K562 (cell line): ENCODE results near the gene ZNF738. TPM values are rescaled to one million over a fixed set of nuclear protein-coding genes. Genes with fewer than 3 reads are reported as not detected.

Experiments used
- ATAC-seq: fragments of 200-7000 bp; cut with Tn5 transposase; 3 replicates; pipeline ENCODE4 v1.9.1; 2020; ENCODE audit warnings: moderate library complexity
- BruUV-seq: library from RNA; stranded (reverse); fragments of 400-500 nt; replicated peaks from 2 replicates; lab custom pipeline; 2021; lab: Mats Ljungman, UMichigan
- CTCF ChIA-PET: fragments of 300-600 bp; formaldehyde crosslinking; extraction: SDS; loops from one replicate; lab custom pipeline; 2021; ENCODE audit warnings: low intra/inter-chr PET ratio; lab: Yijun Ruan, JAX
- POLR2A ChIA-PET: fragments of 300-600, 350-650 bp; sonication (Branson Sonifier 250); formaldehyde crosslinking; extraction: SDS; loops from one replicate; lab custom pipeline; 2021; ENCODE audit warnings: antibody characterized with exemption, inconsistent platforms; lab: Yijun Ruan, JAX
- DNase-seq, 4 experiments: peaks; one replicate each; pipeline versions ENCODE4 v3.0.0 to v3.0.0-alpha.2; 2011 to 2018; ENCODE audit warnings: low spot score in 3 of 4, mixed read lengths in 3 of 4; ENCODE audit errors: extremely low read depth in 1 of 4
- FAIRE-seq: peaks from 2 replicates; lab custom pipeline; 2011; peaks lifted over from hg19 to GRCh38; lab: Jason Lieb, UNC
- H2AFZ ChIP-seq: 2 replicates; pipeline ENCODE4 v1.6.0; 2011; ENCODE audit warnings: low read depth, low read length, control low read depth, inconsistent platforms
- H3K27ac ChIP-seq: fragments of 200-600 bp; 3 replicates; pipeline ENCODE4 v1.8.0; 2011; ENCODE audit warnings: low read depth, mild to moderate bottlenecking, control low read depth, inconsistent platforms, low read length, moderate library complexity, mixed read lengths; ENCODE audit errors: extremely low read depth
- H3K27me3 ChIP-seq, 2 experiments: fragments of 300-600 bp in 1 of 2; 2 replicates in 1 of 2; 3 replicates in 1 of 2; pipeline versions ENCODE4 v1.6.0 to v1.8.0; 2011; ENCODE audit warnings: inconsistent platforms in 2 of 2, low read length in 2 of 2, mild to moderate bottlenecking in 1 of 2, mixed read lengths in 1 of 2, moderate library complexity in 1 of 2; ENCODE audit not compliant: control insufficient read depth in 2 of 2, insufficient read depth in 2 of 2
- H3K36me3 ChIP-seq: fragments of 300-600 bp; 3 replicates; pipeline ENCODE4 v1.8.0; 2011; ENCODE audit warnings: mild to moderate bottlenecking, low read length, inconsistent platforms; ENCODE audit not compliant: control insufficient read depth, insufficient read depth
- H3K4me1 ChIP-seq, 2 experiments: fragments of 200-600 bp in 1 of 2; replicated peaks in 1 of 2; 2 replicates in 1 of 2; 3 replicates in 1 of 2; pipeline versions ENCODE4 v1.5.1 to v1.8.0; 2011; ENCODE audit warnings: inconsistent platforms in 2 of 2, low read length in 2 of 2, mild to moderate bottlenecking in 1 of 2, mixed read lengths in 1 of 2, moderate library complexity in 1 of 2; ENCODE audit not compliant: control insufficient read depth in 2 of 2, insufficient read depth in 2 of 2
- H3K4me2 ChIP-seq: 2 replicates; pipeline ENCODE4 v1.6.1; 2011; ENCODE audit warnings: low read length, control low read depth, inconsistent platforms, mixed read lengths; ENCODE audit not compliant: insufficient read depth
- H3K4me3 ChIP-seq: fragments of 200-600 bp; sonication (generic), shearing (Covaris generic); 2 replicates; pipeline ENCODE4 v1.5.1; 2016; ENCODE audit warnings: control low read depth, inconsistent platforms
- H3K79me2 ChIP-seq: fragments of 200-600 bp; 3 replicates; pipeline ENCODE4 v1.8.0; 2011; ENCODE audit warnings: low read length, inconsistent platforms; ENCODE audit not compliant: control insufficient read depth, insufficient read depth
- H3K9ac ChIP-seq, 2 experiments: 2 replicates each; pipeline versions ENCODE4 v1.6.0 to v1.6.1; 2011; ENCODE audit warnings: low read depth in 2 of 2, low read length in 2 of 2, control low read depth in 1 of 2, inconsistent platforms in 1 of 2, mild to moderate bottlenecking in 1 of 2, mixed read lengths in 1 of 2; ENCODE audit not compliant: insufficient read depth in 1 of 2
- H3K9me1 ChIP-seq: one replicate; pipeline ENCODE4 v1.6.0; 2011; ENCODE audit warnings: inconsistent platforms, mild to moderate bottlenecking, low read length, moderate library complexity; ENCODE audit not compliant: control insufficient read depth, insufficient read depth
- H3K9me3 ChIP-seq: replicated peaks from 2 replicates; pipeline ENCODE4 v1.5.1; 2011; ENCODE audit warnings: low read depth, low read length, inconsistent platforms; ENCODE audit not compliant: control insufficient read depth, insufficient read depth
- H4K20me1 ChIP-seq: replicated peaks from 2 replicates; pipeline ENCODE4 v1.6.1; 2011; ENCODE audit warnings: low read length, inconsistent platforms, mixed read lengths; ENCODE audit not compliant: control insufficient read depth, insufficient read depth
- ARID1B ChIP-seq: fragments of 450-650 bp; IDR thresholded peaks from 2 replicates; pipeline ENCODE4 v1.6.1; 2016; ENCODE audit warnings: antibody characterized with exemption, mild to moderate bottlenecking, inconsistent platforms
- CBFA2T2 ChIP-seq: fragments of 450-650 bp; conservative IDR thresholded peaks from 2 replicates; pipeline ENCODE4 v1.6.1; 2017; ENCODE audit warnings: mild to moderate bottlenecking
- CBFA2T3 ChIP-seq: fragments of 450-650 bp; IDR thresholded peaks from 2 replicates; pipeline ENCODE4 v1.6.1; 2017
- DPF2 ChIP-seq: fragments of 450-650 bp; IDR thresholded peaks from 2 replicates; pipeline ENCODE4 v1.6.1; 2016
- LEF1 ChIP-seq: fragments of 450-650 bp; IDR thresholded peaks from 2 replicates; pipeline ENCODE4 v1.6.1; 2016; ENCODE audit warnings: mild to moderate bottlenecking
- NCOR1 ChIP-seq: fragments of 450-650 bp; IDR thresholded peaks from 2 replicates; pipeline ENCODE4 v1.6.1; 2016; ENCODE audit warnings: mild to moderate bottlenecking, moderate library complexity
- SOX6 ChIP-seq: fragments of 450-650 bp; IDR thresholded peaks from 2 replicates; pipeline ENCODE4 v1.6.1; 2014; ENCODE audit warnings: mild to moderate bottlenecking
- TAL1 ChIP-seq: fragments of 450-650 bp; IDR thresholded peaks from 2 replicates; pipeline ENCODE4 v1.6.1; 2016; ENCODE audit warnings: mild to moderate bottlenecking
- TCF3 ChIP-seq: sonication (generic); formaldehyde crosslinking; IDR thresholded peaks from 2 replicates; pipeline ENCODE4 v1.4.0; 2020; ENCODE audit warnings: mild to moderate bottlenecking, missing genetic modification reagents
- ZNF436 ChIP-seq: fragments of 250-450, 450-650 bp; sonication (Bioruptor Pico); formaldehyde crosslinking; IDR thresholded peaks from 2 replicates; pipeline ENCODE4 v1.7.0; 2020; ENCODE audit warnings: mild to moderate bottlenecking
- ZNF75A ChIP-seq: fragments of 450-650 bp; formaldehyde crosslinking; IDR thresholded peaks from 2 replicates; pipeline ENCODE4 v1.4.0; 2020; ENCODE audit warnings: mild to moderate bottlenecking
- WGBS: fragments of 100-300 bp; shearing (Covaris generic); methylation state at CpG from one replicate; pipeline ENCODE4 v1.1.6; 2016; ENCODE audit warnings: low coverage, mixed read lengths; ENCODE audit not compliant: insufficient coverage; ENCODE audit errors: missing lambda C conversion rate; 5-methylcytosine and 5-hydroxymethylcytosine counted together
- in situ Hi-C: fragments of 300-500 bp; cut with MboI; formaldehyde crosslinking; loops from 4 replicates; pipeline ENCODE4 v1.15.0; 2018; ENCODE audit warnings: inconsistent platforms, mixed read lengths
- intact Hi-C: fragments of 100-400 bp; cut with micrococcal nuclease; formaldehyde crosslinking; loops from 2 replicates; pipeline ENCODE4 v1.14.2; 2022
- polyA plus RNA-seq, 8 experiments: library from polyadenylated mRNA; depleted of rRNA in 4 of 8; stranded (reverse) in 5 of 8; unstranded in 3 of 8; fragments of >200 nt; fragmentation: Nextera tagmentation in 2 of 8; fragmentation: Illumina TruSeq in 1 of 8; extraction: Ambion mirVana in 2 of 8; extraction: Trizol in 1 of 8; gene quantifications; 2 replicates each; pipeline versions ENCODE4 v1.2.1 to v1.2.3, GENCODE V29; 2011 to 2014; ENCODE audit warnings: inconsistent platforms in 1 of 8, missing spikeins in 1 of 8
- total RNA-seq, 7 experiments: library from RNA; depleted of rRNA in 6 of 7; stranded (reverse); fragments of >200 nt in 6 of 7; fragmentation: Illumina TruSeq in 2 of 7; extraction: Trizol in 2 of 7; gene quantifications; 2 replicates each; pipeline versions ENCODE4 v1.2.1 to v1.2.3, GENCODE V29; 2011 to 2021; ENCODE audit warnings: low replicate concordance in 1 of 7
- TF ChIP-seq, protein P1 (sequence below): IDR thresholded peaks from 2 replicates; pipeline ENCODE4 v1.6.1; 2012; ENCODE audit warnings: low read depth, low read length, improper control_type of control experiment, borderline replicate concordance
- TF ChIP-seq, protein P2 (sequence below): fragments of 450-650 bp; IDR thresholded peaks from 2 replicates; pipeline ENCODE4 v1.6.1; 2016; ENCODE audit warnings: mild to moderate bottlenecking

ZNF738 gene
- total and polyA plus RNA-seq, 9 of the 15 experiments (the other 6 are each of a cell fraction or from before 2014, with no cell fraction given), result 5.6 to 15.0 (median 8.6) TPM

DNA sequence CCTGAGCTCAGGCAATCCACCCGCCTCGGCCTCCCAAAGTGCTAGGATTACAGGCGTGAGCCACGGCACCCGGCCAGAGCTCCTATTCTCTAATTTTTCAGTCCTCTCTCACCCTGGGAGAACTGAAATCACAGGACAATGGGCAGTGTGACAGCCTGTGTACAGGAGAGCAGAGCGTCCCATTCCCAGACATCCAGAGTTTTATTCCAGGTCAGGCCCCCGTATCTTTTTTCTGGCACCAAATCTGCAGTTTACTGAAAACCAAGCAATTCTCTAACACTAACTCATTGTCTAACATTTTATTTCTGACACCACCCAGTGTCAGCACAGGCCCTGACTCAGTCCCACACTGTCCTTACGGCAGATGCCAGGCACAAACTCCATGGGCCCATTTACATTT is 36.3 kb upstream of the ZNF738 start:
- no peak for FAIRE-seq
- no peak for TF ChIP-seq LEF1
- TF ChIP-seq ZNF75A, result no peak
- TF ChIP-seq, all 486 proteins: peak for 0
- ATAC-seq, result no peak

DNA sequence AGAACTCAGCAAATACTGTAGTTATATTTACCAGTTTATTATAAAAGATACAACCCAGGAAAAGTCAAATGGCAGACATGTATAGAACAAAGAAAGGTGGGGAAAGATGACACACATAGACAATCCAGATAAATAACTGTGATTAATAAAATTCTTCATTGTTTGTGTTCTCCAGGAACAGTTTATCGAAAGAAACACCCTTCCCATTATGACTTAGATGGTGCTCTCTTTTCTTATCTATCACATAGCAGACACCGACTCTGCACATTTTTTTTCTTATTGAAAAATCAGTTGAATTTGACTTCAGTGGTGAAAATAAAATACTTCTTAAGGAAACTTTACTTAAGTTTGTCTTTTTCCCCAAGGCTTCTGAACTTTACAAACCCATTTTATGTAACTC is 35.8 kb upstream of the ZNF738 start:
- Histone ChIP-seq H3K27ac (no peak overlapping the region), H3K36me3 (peaks cover 14% of the 10 kb centered on the region; the same call in 1 of the 3 replicates), H4K20me1 (no peaks in the 10 kb centered on the region), H3K9me1 (no peaks in the 10 kb centered on the region), H3K79me2 (peaks cover 43% of the 10 kb centered on the region), H2AFZ (no peak overlapping the region), H3K4me2 (no peak overlapping the region), H3K9ac (no peak overlapping the region), H3K4me1 (peaks cover 9 to 11% of the 10 kb centered on the region in 2 experiments; a peak in 4 of 5 replicates), H3K4me3 (no peak overlapping the region), H3K27me3 (no peaks in the 10 kb centered on the region), H3K9me3 (no peaks in the 10 kb centered on the region)
- ChIA-PET CTCF (no interaction called here), POLR2A (interaction anchor here (0.5 to 0.6 kb wide), 2 partner anchors 11 to 146 kb away, joined by 3 read pairs; no protein-coding TSS in a partner anchor)
- in situ Hi-C loops (no loop called here), intact Hi-C loops (no loop called here)
- WGBS, result 0% methylated on average over 2 of the region's 2 CpGs
- peak in 3 of 4 experiments; percentile 8 to 19 (median 12) for DNase-seq
- BruUV-seq, result no TSS peak
- no peak for FAIRE-seq
- 0 out of 3 replicates have a peak, but pooled peaks have one; percentile 25 for ATAC-seq
- peak; percentile 72 for TF ChIP-seq CBFA2T2
- TF ChIP-seq TCF3 (CRISPR knock-in tag), result peak; percentile 79
- TF ChIP-seq SOX6, result peak; percentile 97
- TF ChIP-seq ARID1B, result peak; percentile 86
- TF ChIP-seq, protein P1, sequence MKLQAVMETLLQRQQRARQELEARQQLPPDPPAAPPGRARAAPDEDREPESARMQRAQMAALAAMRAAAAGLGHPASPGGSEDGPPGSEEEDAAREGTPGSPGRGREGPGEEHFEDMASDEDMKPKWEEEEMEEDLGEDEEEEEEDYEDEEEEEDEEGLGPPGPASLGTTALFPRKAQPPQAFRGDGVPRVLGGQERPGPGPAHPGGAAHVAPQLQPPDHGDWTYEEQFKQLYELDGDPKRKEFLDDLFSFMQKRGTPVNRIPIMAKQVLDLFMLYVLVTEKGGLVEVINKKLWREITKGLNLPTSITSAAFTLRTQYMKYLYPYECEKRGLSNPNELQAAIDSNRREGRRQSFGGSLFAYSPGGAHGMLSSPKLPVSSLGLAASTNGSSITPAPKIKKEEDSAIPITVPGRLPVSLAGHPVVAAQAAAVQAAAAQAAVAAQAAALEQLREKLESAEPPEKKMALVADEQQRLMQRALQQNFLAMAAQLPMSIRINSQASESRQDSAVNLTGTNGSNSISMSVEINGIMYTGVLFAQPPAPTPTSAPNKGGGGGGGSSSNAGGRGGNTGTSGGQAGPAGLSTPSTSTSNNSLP, result 0 out of 2 replicates have a peak, but pooled peaks have one; percentile 46
- TF ChIP-seq NCOR1, result peak; percentile 75
- peak; percentile 84 for TF ChIP-seq TAL1
- no peak for TF ChIP-seq ZNF436 (CRISPR knock-in tag)
- TF ChIP-seq, protein P2, sequence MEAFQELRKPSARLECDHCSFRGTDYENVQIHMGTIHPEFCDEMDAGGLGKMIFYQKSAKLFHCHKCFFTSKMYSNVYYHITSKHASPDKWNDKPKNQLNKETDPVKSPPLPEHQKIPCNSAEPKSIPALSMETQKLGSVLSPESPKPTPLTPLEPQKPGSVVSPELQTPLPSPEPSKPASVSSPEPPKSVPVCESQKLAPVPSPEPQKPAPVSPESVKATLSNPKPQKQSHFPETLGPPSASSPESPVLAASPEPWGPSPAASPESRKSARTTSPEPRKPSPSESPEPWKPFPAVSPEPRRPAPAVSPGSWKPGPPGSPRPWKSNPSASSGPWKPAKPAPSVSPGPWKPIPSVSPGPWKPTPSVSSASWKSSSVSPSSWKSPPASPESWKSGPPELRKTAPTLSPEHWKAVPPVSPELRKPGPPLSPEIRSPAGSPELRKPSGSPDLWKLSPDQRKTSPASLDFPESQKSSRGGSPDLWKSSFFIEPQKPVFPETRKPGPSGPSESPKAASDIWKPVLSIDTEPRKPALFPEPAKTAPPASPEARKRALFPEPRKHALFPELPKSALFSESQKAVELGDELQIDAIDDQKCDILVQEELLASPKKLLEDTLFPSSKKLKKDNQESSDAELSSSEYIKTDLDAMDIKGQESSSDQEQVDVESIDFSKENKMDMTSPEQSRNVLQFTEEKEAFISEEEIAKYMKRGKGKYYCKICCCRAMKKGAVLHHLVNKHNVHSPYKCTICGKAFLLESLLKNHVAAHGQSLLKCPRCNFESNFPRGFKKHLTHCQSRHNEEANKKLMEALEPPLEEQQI, result 0 out of 2 replicates have a peak, but pooled peaks have one; percentile 31
- TF ChIP-seq CBFA2T3, result peak; percentile 83
- peak; percentile 49; the same call in 1 of the 2 replicates for TF ChIP-seq DPF2

More for the DNA sequence above, 36.3 kb upstream of the ZNF738 start:
- WGBS, result 86% methylated on average over 8 of the region's 8 CpGs
- intact Hi-C loops (no loop called here), in situ Hi-C loops (no loop called here)
- Histone ChIP-seq H3K9me1 (no peaks in the 10 kb centered on the region), H3K4me3 (no peak overlapping the region), H3K9ac (no peak overlapping the region), H4K20me1 (no peaks in the 10 kb centered on the region), H3K27me3 (no peaks in the 10 kb centered on the region), H3K36me3 (peaks cover 11% of the 10 kb centered on the region; the same call in 1 of the 3 replicates), H3K4me1 (peaks cover 8 to 9% of the 10 kb centered on the region in 2 experiments; a peak in 4 of 5 replicates), H3K9me3 (no peaks in the 10 kb centered on the region), H3K27ac (no peak overlapping the region), H2AFZ (no peak overlapping the region), H3K4me2 (no peak overlapping the region), H3K79me2 (peaks cover 41% of the 10 kb centered on the region)
- no TSS peak for BruUV-seq
- no peak for DNase-seq
- CTCF ChIA-PET, result no interaction called here
- POLR2A ChIA-PET, result interaction anchor here (0.5 to 0.6 kb wide), 2 partner anchors 12 to 145 kb away, joined by 3 read pairs; no protein-coding TSS in a partner anchor
